ENCODE results near the gene RMDN2. TPM values are rescaled to one million over a fixed set of nuclear protein-coding genes. Genes with fewer than 3 reads are reported as not detected.
"Not testable (repeated sequence)": the region's sequence is repeated elsewhere in the genome, so short reads cannot be mapped to it uniquely, and the experiment has no call there.

The RMDN2 gene
- total RNA-seq, 1 donor from 2014 or later: 23.2 TPM

GRCh38 chr2:37930392-37930791, 5.3 kb downstream of the RMDN2 start:
- not testable (repeated sequence) for DNase-seq (ENCODE audit: low read depth)

GRCh38 chr2:37932873-37933272, 7.8 kb downstream of the RMDN2 start:
- not testable (repeated sequence) for DNase-seq (ENCODE audit: low read depth)

GRCh38 chr2:37934591-37935513, 9.8 kb downstream of the RMDN2 start:
- no peak for DNase-seq (ENCODE audit: low read depth)

- not testable (repeated sequence) for DNase-seq (ENCODE audit: low read depth)
Measured at GRCh38 chr2:37937568-37937967, 12.5 kb downstream of the RMDN2 start.

GRCh38 chr2:37941267-37941666, 16.2 kb downstream of the RMDN2 start:
- not testable (repeated sequence) for DNase-seq (ENCODE audit: low read depth)

GRCh38 chr2:37944268-37944667, 19.2 kb downstream of the RMDN2 start:
- no peak for DNase-seq (ENCODE audit: low read depth)

- DNase-seq (ENCODE audit: low read depth): no peak
Measured at GRCh38 chr2:37947306-37947705, 22.2 kb downstream of the RMDN2 start.

- not testable (repeated sequence) for DNase-seq (ENCODE audit: low read depth)
Measured at GRCh38 chr2:37962018-37962739, 37.1 kb downstream of the RMDN2 start.

GRCh38 chr2:37962740-37963121, 37.6 kb downstream of the RMDN2 start:
- DNase-seq (ENCODE audit: low read depth): not testable (repeated sequence)

GRCh38 chr2:37963901-37964300, 38.8 kb downstream of the RMDN2 start:
- not testable (repeated sequence) for DNase-seq (ENCODE audit: low read depth)

- DNase-seq (ENCODE audit: low read depth): no peak
Measured at GRCh38 chr2:37966326-37966725, 41.2 kb downstream of the RMDN2 start.

- DNase-seq (ENCODE audit: low read depth): no peak
Measured at GRCh38 chr2:37969731-37970130, 44.6 kb downstream of the RMDN2 start.

- DNase-seq (ENCODE audit: low read depth): no peak
Measured at GRCh38 chr2:37971971-37972370, 46.9 kb downstream of the RMDN2 start.

GRCh38 chr2:37973615-37974353, 48.7 kb downstream of the RMDN2 start:
- DNase-seq (ENCODE audit: low read depth): no peak

- no peak for DNase-seq (ENCODE audit: low read depth)
Measured at GRCh38 chr2:37975808-37976207, 50.7 kb downstream of the RMDN2 start.

GRCh38 chr2:37976411-37976810, 51.3 kb downstream of the RMDN2 start:
- DNase-seq (ENCODE audit: low read depth): no peak

- DNase-seq (ENCODE audit: low read depth): peak; percentile 82
Measured at GRCh38 chr2:37982147-37982582, 57.1 kb downstream of the RMDN2 start.

GRCh38 chr2:37982847-37983246, 57.8 kb downstream of the RMDN2 start:
- no peak for DNase-seq (ENCODE audit: low read depth)

- no peak for DNase-seq (ENCODE audit: low read depth)
Measured at GRCh38 chr2:37983719-37984118, 58.6 kb downstream of the RMDN2 start.

- DNase-seq (ENCODE audit: low read depth): no peak
Measured at GRCh38 chr2:37984176-37984575, 59.1 kb downstream of the RMDN2 start.

GRCh38 chr2:37984589-37984988, 59.5 kb downstream of the RMDN2 start:
- peak; percentile 26 for DNase-seq (ENCODE audit: low read depth)

GRCh38 chr2:37985333-37985732, 60.2 kb downstream of the RMDN2 start:
- peak; percentile 34 for DNase-seq (ENCODE audit: low read depth)
